Tracheal epithelial cell (primary cell): ENCODE data around the gene OR4K14. TPM values are rescaled to one million over a fixed set of nuclear protein-coding genes. Genes with fewer than 3 reads are reported as not detected.

ENCODE experiments used
- total RNA-seq: library from RNA; depleted of rRNA; stranded (reverse); fragments of >200 nt; gene quantifications from 2 replicates; pipeline ENCODE4 v1.2.1, GENCODE V29; 2014

The OR4K14 gene
- not detected in 2 replicates for total RNA-seq

GRCh38 chr14:20019257-20019865, at the start of gene OR4K14:
Gene OR4K14 (minus strand): TSS chr14:20019307. CDS start chr14:20015193, 4,114 bp downstream.

GRCh38 chr14:20059745-20060144, 40.6 kb upstream of the OR4K14 start, which contains the start of gene OR4L1:
Gene OR4L1 (plus strand): TSS chr14:20060045. CDS start chr14:20060045, 0 bp downstream.

GRCh38 chr14:20035938-20036337, 16.8 kb upstream of the OR4K14 start, which contains the start of gene OR4K13:
Gene OR4K13 (minus strand): TSS chr14:20036038. CDS start chr14:20034758, 1,280 bp downstream.

GRCh38 chr14:20001863-20002262, 17.2 kb downstream of the OR4K14 start, which contains the start of gene OR4Q2:
Gene OR4Q2 (plus strand): TSS chr14:20002163.

GRCh38 chr14:19975291-19975690, 43.8 kb downstream of the OR4K14 start, which contains the start of gene OR4K15:
Gene OR4K15 (plus strand): TSS chr14:19975591. CDS start chr14:19975591, 0 bp downstream.

Other genes starting within 250 kb of the OR4K14 start
- not detected in 2 replicates for gene OR4M1, start 245.8 kb downstream of the OR4K14 start, total RNA-seq
- gene OR4N2, start 215.5 kb downstream of the OR4K14 start, total RNA-seq = not detected in 2 replicates
- not detected in 2 replicates for gene OR4K2, start 144.2 kb downstream of the OR4K14 start, total RNA-seq
- not detected in 2 replicates for gene OR4K5, start 98.7 kb downstream of the OR4K14 start, total RNA-seq
- gene OR4K1, start 88.4 kb downstream of the OR4K14 start, total RNA-seq = not detected in 2 replicates
- gene OR4K15, start 43.7 kb downstream of the OR4K14 start, total RNA-seq = not detected in 2 replicates
- gene OR4Q2, start 17.1 kb downstream of the OR4K14 start, total RNA-seq = not detected in 2 replicates
- not detected in 2 replicates for gene OR4K13, start 16.7 kb upstream of the OR4K14 start, total RNA-seq
- gene OR4L1, start 40.7 kb upstream of the OR4K14 start, total RNA-seq = not detected in 2 replicates
- not detected in 2 replicates for gene OR4K17, start 91.4 kb upstream of the OR4K14 start, total RNA-seq
- not detected in 2 replicates for gene OR4N5, start 119.5 kb upstream of the OR4K14 start, total RNA-seq
- not detected in 2 replicates for gene OR11G2, start 171.6 kb upstream of the OR4K14 start, total RNA-seq
- gene OR11H6, start 204.4 kb upstream of the OR4K14 start, total RNA-seq = not detected in 2 replicates
- not detected in 2 replicates for gene OR11H7, start 209.7 kb upstream of the OR4K14 start, total RNA-seq
- gene OR11H4, start 220.0 kb upstream of the OR4K14 start, total RNA-seq = under 0.01 TPM in 1 of 2 replicates, not detected in the other